ENCODE results near the gene SMCHD1.
"Not testable (repeated sequence)": the region's sequence is repeated elsewhere in the genome, so short reads cannot be mapped to it uniquely, and the experiment has no call there.

The SMCHD1 gene

DNA sequence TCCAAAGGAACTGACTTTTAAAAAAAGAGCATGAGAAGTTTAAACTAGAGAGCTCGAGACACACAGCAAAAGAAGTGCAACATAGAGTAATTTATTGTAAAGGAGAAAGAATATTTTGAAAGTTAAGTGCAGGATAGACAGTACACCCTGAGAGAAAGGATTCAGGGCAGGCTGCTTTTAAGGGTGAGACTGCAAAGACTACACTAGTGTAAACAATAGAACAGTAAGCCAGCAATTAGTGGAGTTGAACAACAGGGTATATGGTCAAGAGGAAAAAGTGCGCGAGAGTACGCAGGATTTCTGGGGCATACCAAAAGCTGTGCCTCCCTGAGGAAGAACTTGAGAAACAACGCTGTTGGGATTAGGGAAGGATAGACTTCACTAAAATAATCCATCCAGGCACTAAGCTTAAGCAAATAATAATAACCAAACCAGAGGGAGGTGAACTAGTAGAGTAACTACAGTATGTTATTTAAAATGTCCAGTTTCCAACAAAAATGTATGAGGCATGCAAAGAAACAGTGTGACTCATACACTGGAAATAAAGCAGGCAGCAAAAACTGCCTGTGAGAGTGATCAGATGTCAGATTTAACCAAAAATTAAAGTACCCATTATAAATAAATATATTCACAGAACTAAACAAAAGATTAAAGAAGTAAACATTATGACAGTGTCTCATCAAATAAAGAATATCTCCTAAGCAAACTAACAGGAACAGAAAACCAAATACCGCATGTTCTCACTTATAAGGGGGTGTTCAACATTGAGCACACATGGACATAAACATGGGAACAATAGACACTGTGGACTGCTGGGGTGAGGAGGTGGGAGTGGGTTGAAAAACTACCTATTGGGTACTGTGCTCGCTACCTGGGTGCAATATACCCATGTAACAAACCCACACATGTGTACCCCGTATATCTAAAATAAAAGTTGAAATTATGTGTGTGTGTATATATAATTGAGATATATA lies 150.7 kb downstream of the SMCHD1 start:
- no peak overlapping the region for H3K4me3 ChIP-seq (replicated peaks in 1 of 2; ENCODE audit: low read depth in 2 of 2, low read length in 2 of 2)
- peak; percentile 29 to 51 for DNase-seq (ENCODE audit: low read depth in 2 of 2)
- TF ChIP-seq, protein P1, sequence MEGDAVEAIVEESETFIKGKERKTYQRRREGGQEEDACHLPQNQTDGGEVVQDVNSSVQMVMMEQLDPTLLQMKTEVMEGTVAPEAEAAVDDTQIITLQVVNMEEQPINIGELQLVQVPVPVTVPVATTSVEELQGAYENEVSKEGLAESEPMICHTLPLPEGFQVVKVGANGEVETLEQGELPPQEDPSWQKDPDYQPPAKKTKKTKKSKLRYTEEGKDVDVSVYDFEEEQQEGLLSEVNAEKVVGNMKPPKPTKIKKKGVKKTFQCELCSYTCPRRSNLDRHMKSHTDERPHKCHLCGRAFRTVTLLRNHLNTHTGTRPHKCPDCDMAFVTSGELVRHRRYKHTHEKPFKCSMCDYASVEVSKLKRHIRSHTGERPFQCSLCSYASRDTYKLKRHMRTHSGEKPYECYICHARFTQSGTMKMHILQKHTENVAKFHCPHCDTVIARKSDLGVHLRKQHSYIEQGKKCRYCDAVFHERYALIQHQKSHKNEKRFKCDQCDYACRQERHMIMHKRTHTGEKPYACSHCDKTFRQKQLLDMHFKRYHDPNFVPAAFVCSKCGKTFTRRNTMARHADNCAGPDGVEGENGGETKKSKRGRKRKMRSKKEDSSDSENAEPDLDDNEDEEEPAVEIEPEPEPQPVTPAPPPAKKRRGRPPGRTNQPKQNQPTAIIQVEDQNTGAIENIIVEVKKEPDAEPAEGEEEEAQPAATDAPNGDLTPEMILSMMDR (IDR thresholded peaks at IDR 0.05; ENCODE audit: low read depth, low read length), result no peak

- DNase-seq (ENCODE audit: low read depth in 2 of 2); H3K4me3 ChIP-seq (replicated peaks in 1 of 2; ENCODE audit: low read depth in 2 of 2, low read length in 2 of 2): not testable (repeated sequence)
Measured at GRCh38 chr18:2808640-2809039, 153.1 kb downstream of the SMCHD1 start.

GRCh38 chr18:2809666-2810183 lies 154.2 kb downstream of the SMCHD1 start:
- H3K4me3 ChIP-seq (replicated peaks in 1 of 2; ENCODE audit: low read depth in 2 of 2, low read length in 2 of 2); DNase-seq (ENCODE audit: low read depth in 2 of 2): not testable (repeated sequence)

GRCh38 chr18:2811416-2811815 lies 155.9 kb downstream of the SMCHD1 start:
- no peak for DNase-seq (ENCODE audit: low read depth in 2 of 2)
- H3K4me3 ChIP-seq (replicated peaks in 1 of 2; ENCODE audit: low read depth in 2 of 2, low read length in 2 of 2), result no peak overlapping the region
- TF ChIP-seq, protein P1 (IDR thresholded peaks at IDR 0.05; ENCODE audit: low read depth, low read length), result no peak

DNA sequence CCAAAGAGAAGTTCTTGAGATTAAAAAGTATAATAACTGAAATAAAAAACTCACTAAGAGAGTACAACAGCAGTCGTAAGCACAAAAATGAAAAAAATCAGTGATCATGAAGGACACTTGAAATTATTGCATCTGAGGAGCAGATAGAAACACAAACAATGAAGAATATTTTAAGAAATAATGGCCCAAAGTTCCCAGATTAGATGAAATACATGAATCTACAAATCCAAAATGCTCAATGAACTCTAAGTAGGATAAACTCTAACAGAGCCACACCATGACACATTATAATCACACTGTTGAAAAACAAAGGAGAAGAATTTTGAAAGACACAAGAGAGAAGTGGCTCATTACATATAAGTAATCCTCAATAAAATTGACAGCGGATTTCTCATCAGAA lies 159.4 kb downstream of the SMCHD1 start:
- TF ChIP-seq, protein P1 (IDR thresholded peaks at IDR 0.05; ENCODE audit: low read depth, low read length), result no peak
- no peak overlapping the region for H3K4me3 ChIP-seq (replicated peaks in 1 of 2; ENCODE audit: low read depth in 2 of 2, low read length in 2 of 2)
- DNase-seq (ENCODE audit: low read depth in 2 of 2), result no peak

GRCh38 chr18:2818281-2818680 lies 162.8 kb downstream of the SMCHD1 start:
- no peak for DNase-seq (ENCODE audit: low read depth in 2 of 2)
- TF ChIP-seq, protein P1 (IDR thresholded peaks at IDR 0.05; ENCODE audit: low read depth, low read length), result no peak
- no peak overlapping the region for H3K4me3 ChIP-seq (replicated peaks in 1 of 2; ENCODE audit: low read depth in 2 of 2, low read length in 2 of 2)

DNA sequence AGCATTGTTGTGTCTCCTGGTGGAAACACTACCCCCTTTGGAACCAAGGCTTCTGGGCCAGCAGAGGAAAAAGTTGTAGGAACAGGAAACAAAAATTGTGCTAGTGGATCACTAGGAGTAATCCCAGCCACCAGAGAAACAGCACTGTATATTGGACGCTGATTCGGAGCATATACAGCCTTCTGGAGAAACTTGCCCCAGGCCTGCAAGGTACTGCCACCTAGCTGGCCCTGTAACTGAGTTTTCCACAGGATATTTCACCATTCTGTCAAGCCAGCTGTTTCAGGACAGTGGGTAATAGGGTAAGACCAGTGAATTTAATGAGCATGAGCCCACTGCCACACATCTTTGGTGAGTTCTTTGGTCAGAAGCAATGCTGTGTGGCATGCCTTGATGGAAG lies 166.2 kb downstream of the SMCHD1 start:
- H3K4me3 ChIP-seq (replicated peaks in 1 of 2; ENCODE audit: low read depth in 2 of 2, low read length in 2 of 2), result no peak overlapping the region
- DNase-seq (ENCODE audit: low read depth in 2 of 2), result no peak
- TF ChIP-seq, protein P1 (IDR thresholded peaks at IDR 0.05; ENCODE audit: low read depth, low read length), result no peak
